GM18502 (cell line): Measurements from ENCODE around the gene PPFIBP1.
"Not testable (repeated sequence)": the region's sequence is repeated elsewhere in the genome, so short reads cannot be mapped to it uniquely, and the experiment has no call there.

Experiments
- ATAC-seq: cut with Tn5 transposase; IDR thresholded peaks from one replicate; pipeline ENCODE4 v1.9.1; 2021; ENCODE audit warnings: mild to moderate bottlenecking; ENCODE audit not compliant: unreplicated experiment, poor library complexity

The PPFIBP1 gene

GRCh38 chr12:27537855-27538675 is 14.1 kb downstream of the PPFIBP1 start:
- no peak for ATAC-seq

DNA sequence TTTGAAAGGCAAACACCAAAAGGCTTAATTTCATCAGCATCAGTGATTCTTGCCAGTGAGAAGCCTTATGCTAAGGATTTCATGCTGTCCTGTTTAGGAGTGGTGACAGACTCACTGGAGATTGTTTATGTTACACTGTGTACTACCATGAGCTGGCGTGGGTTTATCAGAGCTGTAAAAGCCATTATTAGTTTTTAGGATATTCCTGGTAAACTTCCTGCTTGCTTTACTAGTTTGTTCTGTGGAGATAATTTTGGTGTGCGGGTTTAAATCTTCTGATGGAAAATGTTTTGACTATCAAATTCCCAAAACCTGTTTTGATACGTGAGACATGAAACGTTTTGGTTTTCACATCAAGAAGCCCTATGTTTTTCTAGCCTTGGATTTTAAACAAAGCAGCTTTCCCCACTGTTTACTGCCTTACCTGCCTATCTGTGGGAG is 15.2 kb downstream of the PPFIBP1 start:
- ATAC-seq: no peak

DNA sequence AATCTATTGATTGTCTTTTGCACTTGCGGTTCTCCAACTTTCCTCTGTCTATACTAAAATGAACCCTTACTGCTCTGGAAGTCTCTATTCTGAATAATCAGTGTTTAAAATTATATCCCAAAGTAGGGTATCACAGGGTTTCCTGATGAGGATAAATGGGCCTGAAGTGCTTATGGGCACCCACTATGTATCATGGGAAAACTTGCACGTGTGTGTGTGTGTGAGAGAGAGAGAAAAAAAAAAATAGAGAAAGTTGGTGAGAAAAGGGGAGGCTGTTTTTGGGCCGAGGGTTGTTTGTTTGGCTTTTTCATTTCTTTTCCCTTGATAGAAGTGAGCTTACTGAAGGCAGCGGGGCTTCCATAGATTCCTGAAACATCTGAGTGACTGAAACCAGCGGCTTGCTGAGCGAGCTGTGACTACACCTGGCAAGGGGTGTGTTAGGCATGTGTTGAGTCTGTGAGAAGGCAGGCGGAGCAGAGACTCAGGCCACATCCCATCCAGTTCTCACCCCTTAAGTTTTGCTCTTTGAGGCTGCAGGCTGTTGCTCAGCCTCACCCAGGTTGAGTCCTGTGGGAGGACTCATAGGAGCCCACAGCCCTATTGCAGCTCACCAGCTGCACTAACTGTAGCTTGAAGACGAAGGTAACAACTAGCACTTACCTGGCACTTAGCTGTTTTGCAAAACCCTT is 17.2 kb downstream of the PPFIBP1 start:
- no peak for ATAC-seq

- no peak for ATAC-seq
These were observed 18.6 kb downstream of the PPFIBP1 start for GRCh38 chr12:27542628-27543027.

DNA sequence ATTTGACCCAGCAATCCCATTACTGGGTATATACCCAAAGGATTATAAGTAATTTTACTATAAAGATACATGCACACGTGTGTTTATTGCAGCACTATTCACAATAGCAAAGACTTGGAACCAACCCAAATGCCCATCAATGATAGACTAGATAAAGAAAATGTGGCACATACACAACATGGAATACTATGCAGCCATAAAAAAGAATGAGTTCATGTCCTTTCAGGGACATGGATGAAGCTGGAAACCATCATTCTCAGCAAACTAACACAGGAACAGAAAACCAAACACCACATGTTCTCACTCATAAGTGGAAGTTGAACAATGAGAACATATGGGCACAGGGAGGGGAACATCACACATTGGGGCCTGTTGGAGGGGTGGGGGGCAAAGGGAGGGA is 20.9 kb downstream of the PPFIBP1 start:
- not testable (repeated sequence) for ATAC-seq

GRCh38 chr12:27545665-27546064 is 21.7 kb downstream of the PPFIBP1 start:
- no peak for ATAC-seq

DNA sequence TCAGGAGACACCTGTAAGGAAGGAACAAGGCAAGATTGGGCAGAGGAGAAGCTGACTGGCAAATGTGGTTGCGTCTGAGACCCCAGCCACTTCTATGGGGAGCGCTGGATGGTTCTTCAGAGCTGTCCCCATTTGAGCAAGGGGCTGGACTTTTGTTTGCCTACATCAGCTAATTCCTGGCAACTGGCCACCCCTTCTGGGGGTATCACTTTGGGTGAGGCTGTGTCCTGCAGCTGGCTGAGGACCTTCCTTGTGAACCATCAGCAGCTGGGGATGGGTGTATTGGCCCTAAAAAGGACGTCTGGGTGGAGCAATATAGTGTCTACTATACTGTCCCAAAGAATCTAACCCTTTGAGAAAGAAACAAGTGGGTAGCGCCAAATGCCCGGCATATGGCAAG is 23.6 kb downstream of the PPFIBP1 start:
- ATAC-seq: no peak

- ATAC-seq: no peak
These were observed 24.5 kb downstream of the PPFIBP1 start for GRCh38 chr12:27548301-27549199.

DNA sequence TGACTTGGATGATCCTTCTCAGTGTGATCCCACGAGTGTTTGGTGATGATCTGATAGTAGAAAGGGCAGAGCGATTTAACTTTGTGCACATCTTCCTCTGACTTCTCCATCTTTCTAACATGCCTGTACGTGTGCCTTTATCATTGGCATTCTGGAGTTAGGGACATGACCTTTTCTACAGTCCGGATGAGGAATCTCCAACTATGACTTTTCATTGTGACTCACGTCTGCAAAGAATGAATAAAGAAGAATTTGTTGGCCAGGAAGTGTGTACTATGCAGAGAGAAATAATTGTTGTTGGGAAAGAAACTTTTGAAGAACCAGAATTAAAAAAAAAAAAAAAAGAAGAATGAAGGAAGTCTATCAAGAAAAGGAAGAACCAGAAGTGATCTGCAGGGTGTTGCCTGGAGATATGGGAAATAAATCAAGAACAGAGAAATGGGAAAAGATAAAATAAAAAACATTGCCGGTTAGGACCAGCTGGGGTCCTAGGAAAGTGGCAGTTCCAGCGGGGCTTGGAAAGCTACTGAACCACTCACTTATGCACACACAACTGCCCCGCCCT is 25.3 kb downstream of the PPFIBP1 start:
- ATAC-seq: no peak

- ATAC-seq: no peak
These were observed 26.0 kb downstream of the PPFIBP1 start for GRCh38 chr12:27549801-27550652.

GRCh38 chr12:27550653-27550975 is 26.6 kb downstream of the PPFIBP1 start:
- ATAC-seq: no peak

GRCh38 chr12:27551172-27551840 is 27.3 kb downstream of the PPFIBP1 start:
- ATAC-seq: no peak

- ATAC-seq: no peak
These were observed 28.2 kb downstream of the PPFIBP1 start for GRCh38 chr12:27552235-27552634.

GRCh38 chr12:27552886-27553560 is 29.0 kb downstream of the PPFIBP1 start:
- peak; percentile 41 for ATAC-seq

DNA sequence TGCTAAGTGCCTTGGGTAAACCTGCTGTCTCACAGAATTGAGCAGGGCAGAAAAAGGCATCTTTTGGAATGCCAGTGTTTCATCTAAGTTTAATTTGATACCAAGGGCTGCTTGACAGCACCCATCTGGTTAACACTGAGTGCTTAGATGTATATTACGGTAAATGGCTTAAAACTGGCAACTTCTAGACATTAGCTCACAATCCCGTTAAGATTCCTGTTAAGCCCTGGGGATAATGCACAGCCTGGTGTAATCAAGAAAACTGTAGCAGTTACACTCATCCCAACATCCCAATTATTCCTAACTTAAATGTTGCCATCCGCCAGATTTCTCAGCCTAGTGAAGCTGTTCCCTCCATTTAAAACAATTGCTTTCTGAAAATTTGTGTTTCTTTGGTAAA is 29.9 kb downstream of the PPFIBP1 start:
- ATAC-seq: no peak

DNA sequence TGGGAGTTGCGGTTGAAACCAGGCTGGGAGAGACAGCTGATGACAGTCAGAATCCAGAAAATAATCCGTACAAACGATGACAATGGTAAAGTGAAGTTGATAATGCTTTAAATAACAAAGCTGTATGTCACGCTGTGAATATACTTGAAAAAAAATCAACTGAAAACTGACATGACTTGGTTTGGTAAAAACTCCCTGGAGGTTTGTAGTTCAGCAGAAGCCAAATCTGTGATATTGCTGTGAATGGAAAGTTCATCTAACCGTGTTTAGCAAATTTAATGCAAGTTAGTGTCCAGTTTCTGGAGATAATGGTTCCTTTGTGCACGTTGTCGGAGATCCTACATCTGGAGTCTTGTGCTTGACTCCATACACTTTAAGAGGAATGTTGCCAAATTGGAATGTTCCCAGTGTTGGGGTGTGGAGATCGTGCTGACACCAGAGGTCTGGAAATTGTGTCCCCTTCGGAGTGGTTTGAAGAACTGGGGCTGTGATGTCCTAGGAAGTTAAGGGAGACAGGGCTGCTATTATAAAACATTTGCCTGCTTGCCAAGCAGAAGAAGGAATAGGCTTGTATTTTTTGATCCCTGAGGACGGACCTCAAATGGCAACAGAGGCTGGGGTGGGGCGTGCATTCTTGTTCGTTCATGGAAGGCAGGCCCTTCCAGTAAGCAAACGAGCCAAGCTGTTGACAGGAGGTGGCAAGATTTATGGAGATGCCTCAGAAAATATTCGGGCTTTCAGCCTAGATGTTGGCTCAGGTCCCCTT is 30.6 kb downstream of the PPFIBP1 start:
- no peak for ATAC-seq

GRCh38 chr12:27555361-27555760 is 31.4 kb downstream of the PPFIBP1 start:
- ATAC-seq: no peak
